HG03045 (cell line): ENCODE results near the gene ARID5A.

Experiments
- ATAC-seq: cut with Tn5 transposase; IDR thresholded peaks from one replicate; pipeline ENCODE4 v1.9.1; 2021; ENCODE audit warnings: mild to moderate bottlenecking, moderate library complexity; ENCODE audit not compliant: unreplicated experiment

Gene ARID5A

GRCh38 chr2:96594691-96595152 is 58.2 kb downstream of the ARID5A start:
- ATAC-seq: no peak

- ATAC-seq: no peak
Observed at GRCh38 chr2:96596596-96596995, 60.0 kb downstream of the ARID5A start.

GRCh38 chr2:96599941-96600340 is 63.4 kb downstream of the ARID5A start:
- no peak for ATAC-seq

- ATAC-seq: no peak
Observed at GRCh38 chr2:96601382-96602292, 65.1 kb downstream of the ARID5A start.
